Spleen (tissue), 11 donors: ENCODE data around the gene S100A3. TPM values are rescaled to one million over a fixed set of nuclear protein-coding genes. Genes with fewer than 3 reads are reported as not detected.
"Not testable (repeated sequence)": the region's sequence is repeated elsewhere in the genome, so short reads cannot be mapped to it uniquely, and the experiment has no call there.

Experiments
- DNase-seq: peaks from one replicate; pipeline ENCODE4 v3.0.0-alpha.2; 2020
- H3K27ac ChIP-seq, 8 donors: fragments of 200-600 bp; sonication (generic) in 7 of 8; 1 replicate in 4 of 8; 2 replicates in 4 of 8; pipeline versions ENCODE4 v1.5.0 to v1.8.0; 2016 to 2021; ENCODE audit warnings: inconsistent platforms in 4 of 8, mild to moderate bottlenecking in 4 of 8, moderate library complexity in 1 of 8
- H3K27me3 ChIP-seq, 7 donors: fragments of 200-600 bp; sonication (generic) in 6 of 7; replicated peaks in 1 of 7; 1 replicate in 4 of 7; 2 replicates in 3 of 7; pipeline versions ENCODE4 v1.5.0 to v1.8.0; 2016 to 2021; ENCODE audit warnings: inconsistent platforms in 3 of 7, mild to moderate bottlenecking in 1 of 7
- H3K36me3 ChIP-seq, 6 donors: fragments of 200-600 bp; sonication (generic) in 5 of 6; 1 replicate in 4 of 6; 2 replicates in 2 of 6; pipeline versions ENCODE4 v1.5.0 to v1.8.0; 2016 to 2021; ENCODE audit warnings: inconsistent platforms in 2 of 6
- H3K4me1 ChIP-seq, 6 donors: fragments of 200-600 bp; sonication (generic) in 5 of 6; 1 replicate in 3 of 6; 2 replicates in 3 of 6; pipeline versions ENCODE4 v1.5.0 to v1.8.0; 2016 to 2021; ENCODE audit warnings: inconsistent platforms in 3 of 6
- H3K4me3 ChIP-seq, 8 donors: fragments of 200-600 bp; sonication (generic) in 7 of 8; 1 replicate in 4 of 8; 2 replicates in 4 of 8; pipeline versions ENCODE4 v1.5.0 to v1.8.0; 2016 to 2021; ENCODE audit warnings: inconsistent platforms in 4 of 8, mild to moderate bottlenecking in 4 of 8, moderate library complexity in 2 of 8
- H3K9me3 ChIP-seq, 8 donors: fragments of 200-600 bp; sonication (generic) in 7 of 8; 1 replicate in 4 of 8; 2 replicates in 4 of 8; pipeline versions ENCODE4 v1.5.0 to v1.8.0; 2016 to 2021; ENCODE audit warnings: inconsistent platforms in 4 of 8
- POLR2A ChIP-seq, 3 donors: fragments of 450-650 bp; IDR thresholded peaks; one replicate each; pipeline ENCODE4 v1.5.1; 2017; ENCODE audit warnings: antibody characterized with exemption in 3 of 3, mild to moderate bottlenecking in 1 of 3
- POLR2AphosphoS5 ChIP-seq, 3 donors: sonication (generic); formaldehyde crosslinking; IDR thresholded peaks; one replicate each; pipeline ENCODE4 v1.5.1; 2017; ENCODE audit warnings: antibody characterized with exemption in 3 of 3
- WGBS, 5 donors: extraction: QIAGEN DNeasy Blood & Tissue Kit in 3 of 5; methylation state at CpG; one replicate each; pipeline versions ENCODE4 v1.1.5 to v1.1.7; 2013 to 2018; 5-methylcytosine and 5-hydroxymethylcytosine counted together
- intact Hi-C: fragments of 100-400 bp; cut with DNase I; formaldehyde crosslinking; loops from one replicate; pipeline ENCODE4 v1.15.0; 2023; ENCODE audit warnings: low total_unique reads
- polyA plus RNA-seq, 3 donors: library from polyadenylated mRNA; stranded (reverse); fragments of 200-250 nt; gene quantifications; one replicate each; pipeline ENCODE4 v1.2.1, GENCODE V29; 2013
- total RNA-seq, 7 donors: library from RNA; depleted of rRNA in 3 of 7; stranded (reverse); fragments of >200 nt in 3 of 7; fragmentation: NEBNext Ultra II Directional in 4 of 7; extraction: Animal tissue kit (Norgen Biotek cat#: 25700) in 4 of 7; gene quantifications; one replicate each; pipeline versions ENCODE4 v1.1.0 to v1.2.1, GENCODE V29; 2016 to 2021
- TF ChIP-seq, protein P1 (sequence below), 11 experiments: fragments of 200-600 bp in 7 of 11; fragments of 450-650 bp in 4 of 11; sonication (generic) in 4 of 11; IDR thresholded peaks in 8 of 11; conservative IDR thresholded peaks in 3 of 11; 1 replicate in 7 of 11; 2 replicates in 4 of 11; pipeline versions ENCODE4 v1.4.0 to v1.8.0; 2016 to 2021; ENCODE audit warnings: antibody characterized with exemption in 11 of 11, inconsistent platforms in 4 of 11, mild to moderate bottlenecking in 1 of 11
- donor health status: healthy with polysubstance abuse.
- donor health status: DM: no; HTN: no; CAD: no; lungs with moderate emphysema.
- donor health status: DM: no; HTN: no; CAD: no.
- donor health status: Bipolar disorder and iron deficiency.
- donor health status: healthy.
- donor health status: DM: no; HTN: no; CAD: no.
- donor health status: DM: yes; HTN: yes; CAD: no.

S100A3 gene
- total and polyA plus RNA-seq, 10 donors: 0.44 to 2.6 (median 1.2) TPM; not detected in 4

DNA sequence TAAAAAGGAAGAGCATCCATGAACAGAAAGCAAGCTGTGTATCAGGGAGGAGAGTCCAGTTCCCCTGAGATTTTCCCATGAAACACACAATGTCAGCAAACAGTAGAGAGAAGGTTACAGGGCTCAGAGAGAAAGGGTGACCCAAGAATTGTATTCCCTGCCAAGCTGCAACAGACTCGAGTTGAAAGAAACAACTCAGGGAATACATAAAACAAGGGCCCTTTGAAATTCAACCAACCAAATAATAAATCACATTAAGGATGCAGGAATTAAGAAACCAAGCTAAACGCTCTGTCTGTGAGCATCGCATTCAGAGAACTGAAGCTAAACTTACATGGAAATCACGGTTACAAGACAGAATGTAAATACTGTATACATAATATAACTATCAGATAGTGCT, 43.7 kb upstream of the S100A3 start:
- 74 to 81% (median 79%) methylated on average over 4 of the region's 4 CpGs for WGBS, 5 donors
- Histone ChIP-seq H3K27ac (peak overlapping the region in 1 of 8 donors; percentile 5), H3K36me3 (no peaks in the 10 kb centered on the region), H3K4me1 (peaks cover 0 to 15% (median 8%) of the 10 kb centered on the region in 6 donors), H3K9me3 (no peaks in the 10 kb centered on the region), H3K27me3 (no peaks in the 10 kb centered on the region), H3K4me3 (no peak overlapping the region)
- intact Hi-C loops: no loop called here
- no peak for DNase-seq
- no peak for TF ChIP-seq POLR2A (IDR thresholded peaks at IDR 0.05)
- TF ChIP-seq, protein P1, sequence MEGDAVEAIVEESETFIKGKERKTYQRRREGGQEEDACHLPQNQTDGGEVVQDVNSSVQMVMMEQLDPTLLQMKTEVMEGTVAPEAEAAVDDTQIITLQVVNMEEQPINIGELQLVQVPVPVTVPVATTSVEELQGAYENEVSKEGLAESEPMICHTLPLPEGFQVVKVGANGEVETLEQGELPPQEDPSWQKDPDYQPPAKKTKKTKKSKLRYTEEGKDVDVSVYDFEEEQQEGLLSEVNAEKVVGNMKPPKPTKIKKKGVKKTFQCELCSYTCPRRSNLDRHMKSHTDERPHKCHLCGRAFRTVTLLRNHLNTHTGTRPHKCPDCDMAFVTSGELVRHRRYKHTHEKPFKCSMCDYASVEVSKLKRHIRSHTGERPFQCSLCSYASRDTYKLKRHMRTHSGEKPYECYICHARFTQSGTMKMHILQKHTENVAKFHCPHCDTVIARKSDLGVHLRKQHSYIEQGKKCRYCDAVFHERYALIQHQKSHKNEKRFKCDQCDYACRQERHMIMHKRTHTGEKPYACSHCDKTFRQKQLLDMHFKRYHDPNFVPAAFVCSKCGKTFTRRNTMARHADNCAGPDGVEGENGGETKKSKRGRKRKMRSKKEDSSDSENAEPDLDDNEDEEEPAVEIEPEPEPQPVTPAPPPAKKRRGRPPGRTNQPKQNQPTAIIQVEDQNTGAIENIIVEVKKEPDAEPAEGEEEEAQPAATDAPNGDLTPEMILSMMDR (IDR thresholded peaks at IDR 0.05 in 8 of 11, conservative IDR thresholded peaks at IDR 0.05 in 3 of 11): no peak
- TF ChIP-seq POLR2AphosphoS5 (IDR thresholded peaks at IDR 0.05): no peak

DNA sequence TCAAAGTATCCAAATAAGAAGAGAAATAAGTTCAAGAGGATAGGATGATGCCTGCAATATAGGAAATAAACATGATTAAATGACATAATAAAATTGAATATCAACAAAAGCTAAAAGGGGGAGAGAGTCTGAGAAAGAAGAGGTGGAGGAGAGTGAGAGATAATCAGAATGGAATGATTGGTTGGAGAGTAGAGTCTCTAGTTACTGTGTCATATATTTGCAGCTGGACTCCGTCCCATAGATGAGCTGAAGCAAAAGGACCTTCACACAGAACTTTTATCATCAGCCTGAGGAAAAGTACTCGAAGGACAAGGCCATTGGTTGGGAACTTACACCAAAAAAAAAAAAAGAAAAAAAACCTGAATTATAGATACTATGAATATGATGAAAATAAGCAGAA, 39.4 kb upstream of the S100A3 start:
- intact Hi-C loops: no loop called here
- WGBS, 5 donors: 60 to 81% (median 64%) methylated on average over 2 of the region's 2 CpGs
- Histone ChIP-seq H3K27ac (peak overlapping the region in 3 of 8 donors; percentile 39 to 65 (median 52)), H3K9me3 (no peaks in the 10 kb centered on the region), H3K27me3 (no peaks in the 10 kb centered on the region), H3K4me3 (no peak overlapping the region), H3K4me1 (peaks cover 0 to 24% (median 13%) of the 10 kb centered on the region in 6 donors), H3K36me3 (no peaks in the 10 kb centered on the region)
- no peak for DNase-seq
- no peak for TF ChIP-seq POLR2A (IDR thresholded peaks at IDR 0.05)
- no peak for TF ChIP-seq POLR2AphosphoS5 (IDR thresholded peaks at IDR 0.05)
- TF ChIP-seq, protein P1 (IDR thresholded peaks at IDR 0.05 in 8 of 11, conservative IDR thresholded peaks at IDR 0.05 in 3 of 11): no peak

DNA sequence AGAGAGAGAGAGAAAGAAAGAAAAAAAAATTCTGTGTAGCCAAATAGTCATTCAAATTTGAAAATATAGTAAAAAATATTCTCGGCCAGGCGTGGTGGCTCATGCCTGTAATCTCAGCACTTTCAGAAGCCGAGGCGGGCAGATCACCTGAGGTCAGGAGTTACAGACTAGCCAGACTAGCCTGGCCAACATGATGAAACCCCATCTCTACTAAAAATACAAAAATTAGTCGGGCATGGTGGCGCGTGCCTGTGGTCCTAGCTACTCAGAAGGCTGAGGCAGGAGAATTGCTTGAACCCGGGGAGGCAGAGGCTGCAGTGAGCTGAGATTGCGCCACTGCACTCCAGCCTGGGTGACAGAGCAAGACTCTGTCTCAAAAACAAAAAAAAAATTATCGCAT, 39.0 kb upstream of the S100A3 start:
- H3K9me3 ChIP-seq, H3K27me3 ChIP-seq, H3K36me3 ChIP-seq, H3K4me3 ChIP-seq, intact Hi-C loops: not testable (repeated sequence)
- H3K4me1 ChIP-seq: peaks cover 0 to 24% (median 13%) of the 10 kb centered on the region in 6 donors
- peak overlapping the region in 5 of 8 donors; percentile 38 to 65 (median 52) for H3K27ac ChIP-seq
- 88 to 94% (median 88%) methylated on average over 10 of the region's 10 CpGs for WGBS, 5 donors
- peak; percentile 18 for DNase-seq

DNA sequence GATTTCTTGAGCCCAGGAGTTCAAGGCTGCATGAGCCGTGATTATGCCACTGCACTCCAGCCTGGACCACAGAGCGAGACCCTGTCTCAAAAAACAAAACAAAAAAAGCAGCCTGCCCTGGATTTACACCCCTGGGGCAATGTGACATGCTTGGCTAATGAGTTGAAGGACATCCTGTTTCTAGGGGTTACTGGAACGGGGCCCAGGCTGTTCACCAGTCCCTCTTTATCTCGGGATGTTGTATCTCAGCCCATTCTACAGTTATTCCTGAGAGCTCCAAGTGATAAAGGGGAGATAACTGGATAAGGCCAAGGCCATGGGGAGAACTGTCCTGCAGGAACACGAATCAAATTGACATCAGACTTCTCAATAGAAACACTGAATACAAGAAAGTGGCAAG, 38.3 kb upstream of the S100A3 start:
- H3K27ac ChIP-seq: peak overlapping the region in 7 of 8 donors; percentile 9 to 65 (median 39)
- H3K4me1 ChIP-seq: peaks cover 0 to 24% (median 13%) of the 10 kb centered on the region in 6 donors
- peak; percentile 50 for DNase-seq
- no peaks in the 10 kb centered on the region for H3K36me3 ChIP-seq
- WGBS, 5 donors: 44 to 76% (median 53%) methylated on average over 5 of the region's 5 CpGs
- intact Hi-C loops: no loop called here
- TF ChIP-seq POLR2A (IDR thresholded peaks at IDR 0.05) (no peak), POLR2AphosphoS5 (IDR thresholded peaks at IDR 0.05) (no peak)
- TF ChIP-seq, protein P1 (IDR thresholded peaks at IDR 0.05 in 8 of 11, conservative IDR thresholded peaks at IDR 0.05 in 3 of 11): no peak
- H3K27me3 ChIP-seq: no peaks in the 10 kb centered on the region
- H3K4me3 ChIP-seq: no peak overlapping the region
- no peaks in the 10 kb centered on the region for H3K9me3 ChIP-seq

DNA sequence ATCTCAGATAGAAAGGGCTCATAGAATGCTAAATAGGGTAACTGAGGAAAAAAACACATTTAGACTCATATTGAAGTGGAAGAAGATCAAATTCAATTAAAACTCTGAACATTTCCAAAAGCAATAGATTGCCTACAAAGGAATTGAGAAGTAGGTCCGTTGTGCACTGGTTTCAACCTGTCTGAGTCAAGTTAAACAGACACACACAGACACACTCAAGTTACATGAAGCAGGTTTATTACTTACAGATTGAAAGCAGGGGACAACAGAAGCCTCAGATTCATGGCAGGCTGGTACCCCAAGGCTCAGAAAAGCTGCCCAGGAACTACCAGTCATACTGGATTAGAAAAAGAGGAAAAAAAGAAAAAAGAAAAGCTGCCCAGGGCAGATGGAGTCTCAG, 37.3 kb upstream of the S100A3 start:
- H3K9me3 ChIP-seq: no peaks in the 10 kb centered on the region
- no peak overlapping the region for H3K4me3 ChIP-seq
- DNase-seq: no peak
- peaks cover 0 to 24% (median 13%) of the 10 kb centered on the region in 6 donors for H3K4me1 ChIP-seq
- no peaks in the 10 kb centered on the region for H3K36me3 ChIP-seq
- peak overlapping the region in 5 of 8 donors; percentile 29 to 65 (median 52) for H3K27ac ChIP-seq
- 44 to 64% (median 57%) methylated on average over 1 of the region's 1 CpG for WGBS, 5 donors
- H3K27me3 ChIP-seq: no peaks in the 10 kb centered on the region
- TF ChIP-seq POLR2AphosphoS5 (IDR thresholded peaks at IDR 0.05): no peak
- TF ChIP-seq POLR2A (IDR thresholded peaks at IDR 0.05): no peak
- TF ChIP-seq, protein P1 (IDR thresholded peaks at IDR 0.05 in 8 of 11, conservative IDR thresholded peaks at IDR 0.05 in 3 of 11): no peak
- intact Hi-C loops: no loop called here
